PC-3 (cell line): ENCODE measurements around the gene PEPD. TPM values are rescaled to one million over a fixed set of nuclear protein-coding genes. Genes with fewer than 3 reads are reported as not detected.

ENCODE experiments used
- ATAC-seq: fragments of 200-7000 bp; cut with Tn5 transposase; 2 replicates; pipeline ENCODE4 v1.9.1; 2020; ENCODE audit warnings: mild to moderate bottlenecking, moderate library complexity
- BruUV-seq: library from RNA; stranded (reverse); fragments of 400-500 nt; replicated peaks from 2 replicates; lab custom pipeline; 2021; lab: Mats Ljungman, UMichigan
- CTCF ChIA-PET: fragments of 300-600 bp; sonication (Branson Sonifier 250); formaldehyde crosslinking; loops from one replicate; lab custom pipeline; 2022; ENCODE audit warnings: antibody characterized with exemption; lab: Charles Lee
- POLR2A ChIA-PET: fragments of 300-600 bp; sonication (Branson Sonifier 250); formaldehyde crosslinking; loops from one replicate; lab custom pipeline; 2022; ENCODE audit warnings: antibody characterized with exemption; ENCODE audit not compliant: unreplicated experiment; lab: Charles Lee
- DNase-seq: peaks from one replicate; pipeline ENCODE4 v3.0.0-alpha.2; 2015
- H2AFZ ChIP-seq: fragments of 300-600 bp; sonication (generic); 2 replicates; pipeline ENCODE4 v1.6.0; 2016; ENCODE audit warnings: antibody characterized with exemption, low read length
- H3F3A ChIP-seq: fragments of 300-600 bp; sonication (generic); one replicate; pipeline ENCODE4 v1.6.0; 2017; ENCODE audit warnings: antibody characterized with exemption, low read length, control low read depth, mild to moderate bottlenecking; ENCODE audit not compliant: unreplicated experiment
- H3K27ac ChIP-seq: fragments of 300-600 bp; sonication (generic); 2 replicates; pipeline ENCODE4 v1.5.1; 2016; ENCODE audit warnings: mild to moderate bottlenecking, low read length
- H3K27me3 ChIP-seq: fragments of 300-600 bp; sonication (generic); 2 replicates; pipeline ENCODE4 v1.6.1; 2016; ENCODE audit warnings: low read length, mixed read lengths
- H3K36me3 ChIP-seq: fragments of 300-600 bp; sonication (generic); 2 replicates; pipeline ENCODE4 v1.6.1; 2016; ENCODE audit warnings: low read depth, mixed run types, low read length, mixed read lengths
- H3K4me1 ChIP-seq: fragments of 300-600 bp; sonication (generic); 2 replicates; pipeline ENCODE4 v1.5.1; 2016; ENCODE audit warnings: low read length; ENCODE audit not compliant: insufficient read depth
- H3K4me2 ChIP-seq: fragments of 300-600 bp; sonication (generic); 2 replicates; pipeline ENCODE4 v1.6.0; 2016; ENCODE audit warnings: low read length
- H3K4me3 ChIP-seq: fragments of 300-600 bp; sonication (generic); 2 replicates; pipeline ENCODE4 v1.5.1; 2016; ENCODE audit warnings: mild to moderate bottlenecking, low read length, mixed read lengths
- H3K79me2 ChIP-seq: fragments of 300-600 bp; sonication (generic); 2 replicates; pipeline ENCODE4 v1.6.1; 2017; ENCODE audit warnings: low read length, mixed read lengths
- H3K9ac ChIP-seq: fragments of 300-600 bp; sonication (generic); 2 replicates; pipeline ENCODE4 v1.6.0; 2016; ENCODE audit warnings: mild to moderate bottlenecking, low read length
- H3K9me2 ChIP-seq: fragments of 300-600 bp; sonication (generic); replicated peaks from 2 replicates; pipeline ENCODE4 v1.6.1; 2016; ENCODE audit warnings: mixed run types, low read length, mixed read lengths
- H3K9me3 ChIP-seq: fragments of 300-600 bp; sonication (generic); 2 replicates; pipeline ENCODE4 v1.6.1; 2016; ENCODE audit warnings: low read length, mixed read lengths
- H4K20me1 ChIP-seq: fragments of 300-600 bp; sonication (generic); 2 replicates; pipeline ENCODE4 v1.6.1; 2016; ENCODE audit warnings: low read length, mixed read lengths
- EZH2 ChIP-seq: fragments of 300-600 bp; sonication (generic); IDR thresholded peaks from one replicate; pipeline ENCODE4 v1.6.1; 2017; ENCODE audit warnings: antibody characterized with exemption, mild to moderate bottlenecking, low read length; ENCODE audit not compliant: unreplicated experiment
- EZH2phosphoT487 ChIP-seq: fragments of 300-600 bp; sonication (generic); IDR thresholded peaks from 2 replicates; pipeline ENCODE4 v1.6.1; 2018; ENCODE audit warnings: mild to moderate bottlenecking, antibody characterized with exemption, low read length, borderline replicate concordance
- intact Hi-C: fragments of 100-400 bp; cut with micrococcal nuclease; formaldehyde crosslinking; loops from 2 replicates; pipeline ENCODE4 v1.9.0; 2023
- total RNA-seq: library from RNA; depleted of rRNA; stranded (reverse); fragments of >200 nt; gene quantifications from 2 replicates; pipeline ENCODE4 v1.2.3, GENCODE V29; 2014
- TF ChIP-seq, protein P1 (sequence below): fragments of 300-600 bp; sonication (generic); conservative IDR thresholded peaks from 2 replicates; pipeline ENCODE4 v1.5.1; 2017; ENCODE audit warnings: antibody characterized with exemption, low read depth, mild to moderate bottlenecking, low read length

Gene PEPD
- total RNA-seq, 1 experiment from 2014 or later = 53.4 TPM

DNA sequence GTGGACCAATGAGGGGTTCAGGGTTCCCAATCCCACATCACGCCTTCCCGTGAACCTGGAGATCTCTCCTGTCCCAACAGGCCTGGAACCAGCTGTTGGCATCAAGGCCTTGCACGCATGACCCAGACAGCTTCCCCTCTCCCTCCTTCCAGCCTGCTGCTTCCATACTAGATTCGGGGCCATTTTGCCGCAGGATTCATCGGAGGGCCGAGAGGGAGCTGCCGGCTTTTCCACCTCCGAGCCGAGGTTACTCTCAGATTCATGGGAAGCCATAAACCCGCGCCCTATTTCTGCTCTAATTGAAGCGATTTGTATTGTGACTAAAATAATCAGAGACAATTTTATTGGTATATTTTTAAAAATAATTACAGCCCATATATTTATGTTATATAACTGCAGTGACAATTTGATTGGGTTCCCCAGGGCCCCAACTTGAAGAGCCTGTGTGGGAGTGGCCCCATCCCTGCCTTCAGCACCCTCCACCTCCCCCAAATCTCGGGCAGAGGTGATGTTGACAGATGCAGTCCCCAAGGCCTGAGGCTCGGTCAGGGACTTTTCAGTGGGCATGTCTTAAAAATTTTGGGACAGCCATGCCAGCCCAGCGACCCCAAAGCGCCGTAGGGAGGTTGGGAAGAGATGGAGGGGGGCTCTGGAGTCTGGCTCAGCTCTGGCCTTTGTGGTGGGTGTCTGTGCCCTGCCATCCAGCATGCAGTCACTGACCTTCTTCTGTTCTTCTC is 30.8 kb upstream of the PEPD start:
- no peaks in the 10 kb centered on the region for H3K36me3 ChIP-seq
- H3K79me2 ChIP-seq = no peaks in the 10 kb centered on the region
- no peaks in the 10 kb centered on the region for H3K9me2 ChIP-seq
- no peaks in the 10 kb centered on the region for H3K27me3 ChIP-seq
- H3K9ac ChIP-seq = no peak overlapping the region
- no peak for DNase-seq
- ATAC-seq = no peak
- no peaks in the 10 kb centered on the region for H3K4me1 ChIP-seq
- H2AFZ ChIP-seq = no peak overlapping the region
- ChIA-PET POLR2A (no interaction called here), CTCF (no interaction called here)
- H3K9me3 ChIP-seq = no peaks in the 10 kb centered on the region
- no peak overlapping the region for H3K27ac ChIP-seq
- intact Hi-C loops = no loop called here
- H4K20me1 ChIP-seq = no peaks in the 10 kb centered on the region
- TF ChIP-seq EZH2phosphoT487 (no peak), EZH2 (no peak)
- TF ChIP-seq, protein P1, sequence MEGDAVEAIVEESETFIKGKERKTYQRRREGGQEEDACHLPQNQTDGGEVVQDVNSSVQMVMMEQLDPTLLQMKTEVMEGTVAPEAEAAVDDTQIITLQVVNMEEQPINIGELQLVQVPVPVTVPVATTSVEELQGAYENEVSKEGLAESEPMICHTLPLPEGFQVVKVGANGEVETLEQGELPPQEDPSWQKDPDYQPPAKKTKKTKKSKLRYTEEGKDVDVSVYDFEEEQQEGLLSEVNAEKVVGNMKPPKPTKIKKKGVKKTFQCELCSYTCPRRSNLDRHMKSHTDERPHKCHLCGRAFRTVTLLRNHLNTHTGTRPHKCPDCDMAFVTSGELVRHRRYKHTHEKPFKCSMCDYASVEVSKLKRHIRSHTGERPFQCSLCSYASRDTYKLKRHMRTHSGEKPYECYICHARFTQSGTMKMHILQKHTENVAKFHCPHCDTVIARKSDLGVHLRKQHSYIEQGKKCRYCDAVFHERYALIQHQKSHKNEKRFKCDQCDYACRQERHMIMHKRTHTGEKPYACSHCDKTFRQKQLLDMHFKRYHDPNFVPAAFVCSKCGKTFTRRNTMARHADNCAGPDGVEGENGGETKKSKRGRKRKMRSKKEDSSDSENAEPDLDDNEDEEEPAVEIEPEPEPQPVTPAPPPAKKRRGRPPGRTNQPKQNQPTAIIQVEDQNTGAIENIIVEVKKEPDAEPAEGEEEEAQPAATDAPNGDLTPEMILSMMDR = no peak
- no peak overlapping the region for H3K4me2 ChIP-seq
- no peaks in the 10 kb centered on the region for H3F3A ChIP-seq
- no peak overlapping the region for H3K4me3 ChIP-seq
- BruUV-seq = no TSS peak

DNA sequence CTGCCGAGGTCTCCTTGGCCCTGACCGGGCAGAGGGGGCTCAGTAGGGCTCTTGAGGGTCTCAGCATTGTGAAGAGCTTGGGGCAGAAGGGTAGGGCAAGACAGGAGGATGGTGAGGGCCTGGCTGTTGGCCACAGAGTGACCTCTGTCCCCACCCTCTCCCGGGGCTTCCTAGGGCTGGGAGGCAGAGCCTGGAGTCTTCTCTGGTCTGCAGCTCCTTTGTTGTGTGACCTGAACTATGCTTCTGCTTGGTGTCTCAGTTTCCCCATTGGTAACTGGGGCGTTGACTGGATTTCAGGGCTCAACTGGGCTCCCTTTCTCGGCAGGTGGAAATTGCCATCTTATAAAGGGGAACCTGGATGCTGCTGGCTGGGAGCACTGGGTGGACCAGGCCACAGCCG is 30.1 kb upstream of the PEPD start:
- Histone ChIP-seq H3K4me1 (no peaks in the 10 kb centered on the region), H3K27ac (no peak overlapping the region), H2AFZ (no peak overlapping the region), H3F3A (no peaks in the 10 kb centered on the region), H3K36me3 (no peaks in the 10 kb centered on the region), H3K4me2 (no peak overlapping the region), H3K27me3 (no peaks in the 10 kb centered on the region), H3K9me2 (no peaks in the 10 kb centered on the region), H3K9ac (no peak overlapping the region), H3K9me3 (no peaks in the 10 kb centered on the region), H3K79me2 (no peaks in the 10 kb centered on the region), H4K20me1 (no peaks in the 10 kb centered on the region), H3K4me3 (no peak overlapping the region)
- TF ChIP-seq EZH2 (no peak), EZH2phosphoT487 (no peak)
- TF ChIP-seq, protein P1 = no peak
- intact Hi-C loops = no loop called here
- POLR2A ChIA-PET = no interaction called here
- ATAC-seq (no peak), DNase-seq (no peak)
- BruUV-seq = no TSS peak
- CTCF ChIA-PET = no interaction called here

DNA sequence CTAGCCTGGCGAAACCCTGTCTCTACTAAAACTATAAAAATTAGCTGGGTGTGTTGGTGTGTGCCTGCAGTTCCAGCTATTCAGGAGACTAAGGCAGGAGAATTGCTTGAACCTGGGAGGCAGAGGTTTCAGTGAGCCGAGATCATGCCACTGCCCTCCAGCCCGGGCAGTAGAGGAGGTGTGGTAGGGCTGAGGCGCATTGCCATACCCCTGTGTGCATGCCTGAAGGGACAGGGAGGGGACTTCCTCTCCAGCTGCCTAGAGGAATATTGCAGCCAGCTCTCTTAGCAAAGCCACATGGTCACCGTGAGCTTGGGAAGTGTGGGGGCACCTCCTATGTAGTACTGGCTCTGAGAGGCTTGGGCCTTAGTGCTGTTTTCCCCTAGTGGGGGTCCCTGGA is 29.2 kb upstream of the PEPD start:
- BruUV-seq = no TSS peak
- CTCF ChIA-PET = no interaction called here

More for the DNA sequence above, 29.2 kb upstream of the PEPD start:
- Histone ChIP-seq H3K4me2 (no peak overlapping the region), H4K20me1 (no peaks in the 10 kb centered on the region), H3K36me3 (no peaks in the 10 kb centered on the region), H2AFZ (no peak overlapping the region), H3K4me3 (no peak overlapping the region), H3K79me2 (no peaks in the 10 kb centered on the region), H3F3A (no peaks in the 10 kb centered on the region), H3K27ac (no peak overlapping the region), H3K4me1 (no peaks in the 10 kb centered on the region), H3K9me3 (no peaks in the 10 kb centered on the region), H3K9ac (no peak overlapping the region), H3K27me3 (no peaks in the 10 kb centered on the region), H3K9me2 (no peaks in the 10 kb centered on the region)
- TF ChIP-seq, protein P1 = no peak
- TF ChIP-seq EZH2phosphoT487 (no peak), EZH2 (no peak)
- no peak for DNase-seq
- intact Hi-C loops = no loop called here
- ATAC-seq = no peak
- POLR2A ChIA-PET = no interaction called here
